Measurements from ENCODE around the gene MAP3K5.

GRCh38 chr6:136616527-136616926 is 175.8 kb downstream of the MAP3K5 start:
- TF ChIP-seq CTCF (IDR thresholded peaks at IDR 0.05 in 2 of 3, conservative IDR thresholded peaks at IDR 0.05 in 1 of 3; ENCODE audit: insufficient read depth in 2 of 3, low read depth in 1 of 3, low read length in 3 of 3): no peak
- TF ChIP-seq ZNF282 (CRISPR knock-in tag; IDR thresholded peaks at IDR 0.05): no peak
- TF ChIP-seq ZNF175 (CRISPR knock-in tag; IDR thresholded peaks at IDR 0.05; ENCODE audit: low read depth): no peak
